GM10248 (cell line): Measurements from ENCODE around the gene FANCF.

Experiments
- CTCF ChIA-PET: fragments of 300-600 bp; sonication (Branson Sonifier 250); formaldehyde crosslinking; extraction: SDS; loops from one replicate; lab custom pipeline; 2021; ENCODE audit warnings: antibody characterized with exemption; lab: Yijun Ruan, JAX
- POLR2A ChIA-PET: fragments of 350-650 bp; sonication (Branson Sonifier 250); formaldehyde crosslinking; extraction: SDS; loops from one replicate; lab custom pipeline; 2020; ENCODE audit warnings: antibody characterized with exemption; lab: Yijun Ruan, JAX
- DNase-seq: peaks from one replicate; pipeline ENCODE4 v3.0.0; 2012; ENCODE audit errors: extremely low spot score
- CTCF ChIP-seq: IDR thresholded peaks from 2 replicates; pipeline ENCODE4 v1.5.1; 2012; ENCODE audit warnings: mild to moderate bottlenecking, low read depth; ENCODE audit errors: extremely low read depth, missing control alignments, control extremely low read depth

Gene FANCF

GRCh38 chr11:22625448-22626287 lies at the start of gene FANCF:
TSS of gene FANCF (minus strand) at chr11:22625823. CDS start at chr11:22625810, 13 bp downstream.
- ChIA-PET CTCF (interaction anchor here (0.9 to 2.6 kb wide), 7 partner anchors 8 to 203 kb away, joined by 3 to 9 read pairs (median 3); no protein-coding TSS in a partner anchor), POLR2A (no interaction called here)
- DNase-seq: peak; percentile 93
- no peak for TF ChIP-seq CTCF

- no peak for TF ChIP-seq CTCF
- ChIA-PET POLR2A (no interaction called here), CTCF (interaction anchor here (0.6 to 2.7 kb wide), 6 partner anchors 10 to 113 kb away, joined by 3 to 10 read pairs (median 4); no protein-coding TSS in a partner anchor)
- no peak for DNase-seq
Observed at GRCh38 chr11:22674470-22675439, 49.1 kb upstream of the FANCF start.

GRCh38 chr11:22671751-22672150 lies 46.1 kb upstream of the FANCF start:
- POLR2A ChIA-PET: no interaction called here
- DNase-seq: no peak
- CTCF ChIA-PET: interaction anchor here (0.8 to 2.5 kb wide), 17 partner anchors 8 to 157 kb away, joined by 3 to 17 read pairs (median 4); partner anchors contain the start of gene SVIP
- TF ChIP-seq CTCF: no peak

GRCh38 chr11:22670830-22671229 lies 45.2 kb upstream of the FANCF start:
- peak; percentile 23 for DNase-seq
- TF ChIP-seq CTCF: peak; percentile 54
- POLR2A ChIA-PET: no interaction called here
- CTCF ChIA-PET: interaction anchor here (0.7 to 2.5 kb wide), 18 partner anchors 9 to 158 kb away, joined by 3 to 17 read pairs (median 4); partner anchors contain the start of gene SVIP

GRCh38 chr11:22669368-22669767 lies 43.7 kb upstream of the FANCF start:
- no peak for TF ChIP-seq CTCF
- ChIA-PET CTCF (interaction anchor here (1.6 to 2.4 kb wide), 3 partner anchors 10 to 118 kb away, joined by 6 to 17 read pairs (median 10); no protein-coding TSS in a partner anchor), POLR2A (no interaction called here)

GRCh38 chr11:22668005-22668796 lies 42.6 kb upstream of the FANCF start:
- POLR2A ChIA-PET: no interaction called here
- DNase-seq: no peak
- CTCF ChIA-PET: interaction anchor here (1.6 kb wide), 1 partner anchor 119 kb away, joined by 10 read pairs; no protein-coding TSS in a partner anchor
- TF ChIP-seq CTCF: no peak

More at GRCh38 chr11:22669368-22669767, 43.7 kb upstream of the FANCF start:
- DNase-seq: no peak
